K562 (cell line): ENCODE data around the gene RBM26.

Source experiments
- GABPB1 ChIP-seq: sonication (generic); formaldehyde crosslinking; IDR thresholded peaks from 2 replicates; pipeline ENCODE4 v1.8.0; 2022; ENCODE audit warnings: mild to moderate bottlenecking, missing genetic modification reagents
- MYC ChIP-seq, 2 experiments: fragments of 250-450 bp in 1 of 2; sonication (Bioruptor Pico) in 1 of 2; IDR thresholded peaks; 2 replicates each; pipeline versions ENCODE4 v1.5.1 to v1.6.1; 2012 to 2021; ENCODE audit warnings: low read depth in 2 of 2, borderline replicate concordance in 1 of 2, improper control_type of control experiment in 1 of 2, low read length in 1 of 2, mild to moderate bottlenecking in 1 of 2, moderate library complexity in 1 of 2
- RCOR1 ChIP-seq, 2 experiments: IDR thresholded peaks; 2 replicates each; pipeline ENCODE4 v1.6.1; 2012; ENCODE audit warnings: low read depth in 2 of 2, low read length in 2 of 2, borderline replicate concordance in 1 of 2, improper control_type of control experiment in 1 of 2
- TOE1 ChIP-seq, 2 experiments: fragments of 450-650 bp in 1 of 2; sonication (generic) in 1 of 2; formaldehyde crosslinking in 1 of 2; IDR thresholded peaks; 2 replicates each; pipeline versions ENCODE4 v1.7.1 to v1.8.0; 2016 to 2022; ENCODE audit warnings: borderline replicate concordance in 2 of 2, mild to moderate bottlenecking in 2 of 2, antibody characterized with exemption in 1 of 2, inconsistent platforms in 1 of 2, low read depth in 1 of 2, missing genetic modification reagents in 1 of 2, moderate library complexity in 1 of 2
- YY1 ChIP-seq, 3 experiments: IDR thresholded peaks; 2 replicates each; pipeline ENCODE4 v1.6.1; 2011; ENCODE audit warnings: low read length in 2 of 3, mild to moderate bottlenecking in 2 of 3, moderate library complexity in 2 of 3, borderline replicate concordance in 1 of 3, control low read depth in 1 of 3, low read depth in 1 of 3; ENCODE audit not compliant: insufficient read depth in 3 of 3, insufficient replicate concordance in 2 of 3, control insufficient read depth in 1 of 3, insufficient read length in 1 of 3; ENCODE audit errors: extremely low read depth in 1 of 3
- TF ChIP-seq, protein P1 (sequence below): fragments of 250-450 bp; sonication (Bioruptor Pico); IDR thresholded peaks from 2 replicates; pipeline ENCODE4 v1.5.0; 2020; ENCODE audit warnings: mild to moderate bottlenecking, borderline replicate concordance
- TF ChIP-seq, protein P2 (sequence below): fragments of 250-450 bp; sonication (Bioruptor Pico); IDR thresholded peaks from 2 replicates; pipeline ENCODE4 v1.9.0; 2021; ENCODE audit warnings: mild to moderate bottlenecking

- TF ChIP-seq, protein P1, sequence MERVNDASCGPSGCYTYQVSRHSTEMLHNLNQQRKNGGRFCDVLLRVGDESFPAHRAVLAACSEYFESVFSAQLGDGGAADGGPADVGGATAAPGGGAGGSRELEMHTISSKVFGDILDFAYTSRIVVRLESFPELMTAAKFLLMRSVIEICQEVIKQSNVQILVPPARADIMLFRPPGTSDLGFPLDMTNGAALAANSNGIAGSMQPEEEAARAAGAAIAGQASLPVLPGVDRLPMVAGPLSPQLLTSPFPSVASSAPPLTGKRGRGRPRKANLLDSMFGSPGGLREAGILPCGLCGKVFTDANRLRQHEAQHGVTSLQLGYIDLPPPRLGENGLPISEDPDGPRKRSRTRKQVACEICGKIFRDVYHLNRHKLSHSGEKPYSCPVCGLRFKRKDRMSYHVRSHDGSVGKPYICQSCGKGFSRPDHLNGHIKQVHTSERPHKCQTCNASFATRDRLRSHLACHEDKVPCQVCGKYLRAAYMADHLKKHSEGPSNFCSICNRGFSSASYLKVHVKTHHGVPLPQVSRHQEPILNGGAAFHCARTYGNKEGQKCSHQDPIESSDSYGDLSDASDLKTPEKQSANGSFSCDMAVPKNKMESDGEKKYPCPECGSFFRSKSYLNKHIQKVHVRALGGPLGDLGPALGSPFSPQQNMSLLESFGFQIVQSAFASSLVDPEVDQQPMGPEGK (CRISPR knock-in tag), result no peak
- no peak for TF ChIP-seq YY1 (IDR thresholded peaks at IDR 0.05; ENCODE audit: borderline replicate concordance in 1 of 3, control insufficient read depth in 1 of 3, extremely low read depth in 1 of 3, insufficient read depth in 3 of 3, insufficient read length in 1 of 3, insufficient replicate concordance in 2 of 3, low read depth in 1 of 3, low read length in 2 of 3)
- 0 out of 4 replicates have a peak, but pooled peaks of 1 of the 2 experiments have one; percentile 27 for TF ChIP-seq RCOR1 (IDR thresholded peaks at IDR 0.05; ENCODE audit: borderline replicate concordance in 1 of 2, low read depth in 2 of 2, low read length in 2 of 2)
- TF ChIP-seq, protein P2, sequence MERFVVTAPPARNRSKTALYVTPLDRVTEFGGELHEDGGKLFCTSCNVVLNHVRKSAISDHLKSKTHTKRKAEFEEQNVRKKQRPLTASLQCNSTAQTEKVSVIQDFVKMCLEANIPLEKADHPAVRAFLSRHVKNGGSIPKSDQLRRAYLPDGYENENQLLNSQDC, result no peak
- TF ChIP-seq MYC (IDR thresholded peaks at IDR 0.05; ENCODE audit: low read depth, low read length), result no peak
- TF ChIP-seq MYC (CRISPR knock-in tag; IDR thresholded peaks at IDR 0.05; ENCODE audit: borderline replicate concordance, low read depth), result no peak
- no peak for TF ChIP-seq TOE1 (IDR thresholded peaks at IDR 0.05; ENCODE audit: borderline replicate concordance)
- TF ChIP-seq TOE1 (CRISPR knock-in tag; IDR thresholded peaks at IDR 0.05; ENCODE audit: borderline replicate concordance, low read depth), result no peak
- TF ChIP-seq GABPB1 (CRISPR knock-in tag), result no peak
Observed at GRCh38 chr13:79393564-79394249, 12.3 kb downstream of the RBM26 start.
